ENCODE results near the gene ICE1. TPM values are rescaled to one million over a fixed set of nuclear protein-coding genes. Genes with fewer than 3 reads are reported as not detected.
"Not testable (repeated sequence)": the region's sequence is repeated elsewhere in the genome, so short reads cannot be mapped to it uniquely, and the experiment has no call there.

Gene ICE1
- total and polyA plus RNA-seq, 9 of the 15 experiments (the other 6 are each of a cell fraction or from before 2014, with no cell fraction given), result 4.9 to 47.4 (median 28.2) TPM

DNA sequence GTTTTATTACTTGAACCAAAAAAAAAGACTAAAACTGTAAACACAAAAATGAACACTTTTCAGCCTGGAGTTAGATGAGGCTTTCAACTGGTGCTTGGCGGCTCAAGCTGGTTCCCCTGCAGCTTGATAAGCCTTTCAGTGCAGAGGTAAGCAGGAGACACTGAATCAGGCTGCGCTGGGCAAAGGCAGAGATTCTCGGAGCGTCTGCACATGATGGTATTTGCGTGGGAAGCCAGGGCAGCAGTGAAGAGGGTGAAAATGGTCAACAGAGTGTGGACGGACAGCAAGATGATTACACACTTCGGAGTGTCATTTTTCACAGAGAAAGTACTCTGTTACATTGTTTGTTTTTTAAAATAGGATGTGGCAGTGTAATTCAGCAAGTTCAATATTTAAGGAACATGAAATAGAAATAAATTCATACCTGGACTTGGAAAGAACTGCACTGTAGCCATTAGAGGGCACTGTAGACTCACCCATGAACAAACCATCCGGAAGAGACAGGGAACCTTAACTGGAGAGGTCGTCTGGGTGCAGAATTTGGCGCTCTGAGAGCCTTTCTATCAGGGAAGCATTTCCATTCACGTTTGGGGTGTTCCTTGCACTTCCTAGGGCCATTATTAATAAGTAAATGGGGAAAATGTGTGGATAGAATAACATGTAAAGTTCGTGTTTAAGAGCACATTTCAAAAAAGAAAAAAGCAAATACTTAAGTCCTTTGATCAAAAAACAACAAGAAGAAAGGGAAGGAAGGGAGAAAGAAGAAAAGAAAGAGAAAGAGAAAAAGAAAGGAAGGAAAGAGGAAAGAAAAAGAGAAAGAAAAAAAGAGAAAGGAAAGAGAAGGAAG is 69.8 kb downstream of the ICE1 start (continued):
- TF ChIP-seq, protein P1, sequence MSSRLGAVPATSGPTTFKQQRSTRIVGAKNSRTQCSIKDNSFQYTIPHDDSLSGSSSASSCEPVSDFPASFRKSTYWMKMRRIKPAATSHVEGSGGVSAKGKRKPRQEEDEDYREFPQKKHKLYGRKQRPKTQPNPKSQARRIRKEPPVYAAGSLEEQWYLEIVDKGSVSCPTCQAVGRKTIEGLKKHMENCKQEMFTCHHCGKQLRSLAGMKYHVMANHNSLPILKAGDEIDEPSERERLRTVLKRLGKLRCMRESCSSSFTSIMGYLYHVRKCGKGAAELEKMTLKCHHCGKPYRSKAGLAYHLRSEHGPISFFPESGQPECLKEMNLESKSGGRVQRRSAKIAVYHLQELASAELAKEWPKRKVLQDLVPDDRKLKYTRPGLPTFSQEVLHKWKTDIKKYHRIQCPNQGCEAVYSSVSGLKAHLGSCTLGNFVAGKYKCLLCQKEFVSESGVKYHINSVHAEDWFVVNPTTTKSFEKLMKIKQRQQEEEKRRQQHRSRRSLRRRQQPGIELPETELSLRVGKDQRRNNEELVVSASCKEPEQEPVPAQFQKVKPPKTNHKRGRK (tag; IDR thresholded peaks at IDR 0.05), result peak; percentile 98

DNA sequence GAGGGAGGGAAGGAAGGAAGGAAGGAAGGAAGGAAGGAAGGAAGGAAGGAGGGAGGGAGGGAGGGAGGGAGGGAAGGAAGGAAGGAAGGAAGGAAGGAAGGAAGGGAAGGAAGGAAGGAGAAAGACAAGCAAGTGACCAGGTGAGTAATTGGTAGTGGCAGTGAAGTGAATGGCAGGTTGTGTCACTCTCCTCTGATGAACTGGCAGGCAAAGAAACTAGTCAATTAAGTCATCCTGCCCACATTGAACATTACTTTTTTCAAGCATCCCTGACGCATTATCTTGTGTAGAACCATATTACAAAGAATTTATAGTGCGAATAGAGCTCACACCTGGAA is 70.4 kb downstream of the ICE1 start:
- in situ Hi-C loops (cut with MboI) (loop anchor here (25.0 kb wide), 1 partner anchor 1244 kb away; no protein-coding TSS in a partner anchor), intact Hi-C loops (cut with micrococcal nuclease) (loop anchor here (1.0 to 5.0 kb wide), 6 partner anchors 206 to 1254 kb away; no protein-coding TSS in a partner anchor)
- ATAC-seq; H3K9me3 ChIP-seq (replicated peaks; ENCODE audit: control insufficient read depth, insufficient read depth, low read depth, low read length); H4K20me1 ChIP-seq (replicated peaks; ENCODE audit: control insufficient read depth, insufficient read depth, low read length); BruUV-seq (replicated peaks); H3K9ac ChIP-seq (ENCODE audit: insufficient read depth in 1 of 2, low read depth in 2 of 2, low read length in 2 of 2); H3K27ac ChIP-seq (ENCODE audit: extremely low read depth, low read depth, low read length); H3K9me1 ChIP-seq (ENCODE audit: control insufficient read depth, insufficient read depth, low read length); H3K4me3 ChIP-seq; DNase-seq (ENCODE audit: extremely low read depth in 1 of 4, low spot score in 3 of 4); H3K79me2 ChIP-seq (ENCODE audit: control insufficient read depth, insufficient read depth, low read length); POLR2A ChIA-PET; FAIRE-seq; H3K4me2 ChIP-seq (ENCODE audit: insufficient read depth, low read length); H3K4me1 ChIP-seq (replicated peaks in 1 of 2; ENCODE audit: control insufficient read depth in 2 of 2, insufficient read depth in 2 of 2, low read length in 2 of 2); H2AFZ ChIP-seq (ENCODE audit: low read depth, low read length): not testable (repeated sequence)
- CTCF ChIA-PET (ENCODE audit: low intra/inter-chr PET ratio), result interaction anchor here (0.6 kb wide), 2 partner anchors 35 to 1273 kb away, joined by 3 read pairs; no protein-coding TSS in a partner anchor
- Histone ChIP-seq H3K36me3 (ENCODE audit: control insufficient read depth, insufficient read depth, low read length) (peaks cover 14% of the 10 kb centered on the region; the same call in 2 of the 3 replicates), H3K27me3 (ENCODE audit: control insufficient read depth in 2 of 2, insufficient read depth in 2 of 2, low read length in 2 of 2) (peaks cover 5 to 15% of the 10 kb centered on the region in 2 experiments; a peak in 1 of 5 replicates)
- TF ChIP-seq PCBP2 (IDR thresholded peaks at IDR 0.05; ENCODE audit: low read depth, low read length, poor library complexity, severe bottlenecking), result peak; percentile 58
- TF ChIP-seq, protein P1 (tag; IDR thresholded peaks at IDR 0.05), result peak; percentile 94
- 28% methylated on average over 2 of the region's 2 CpGs for WGBS (ENCODE audit: insufficient coverage, low coverage, missing lambda C conversion rate)

All from K562 (cell line).